ENCODE measurements around the gene RNF144A.

RNF144A gene

DNA sequence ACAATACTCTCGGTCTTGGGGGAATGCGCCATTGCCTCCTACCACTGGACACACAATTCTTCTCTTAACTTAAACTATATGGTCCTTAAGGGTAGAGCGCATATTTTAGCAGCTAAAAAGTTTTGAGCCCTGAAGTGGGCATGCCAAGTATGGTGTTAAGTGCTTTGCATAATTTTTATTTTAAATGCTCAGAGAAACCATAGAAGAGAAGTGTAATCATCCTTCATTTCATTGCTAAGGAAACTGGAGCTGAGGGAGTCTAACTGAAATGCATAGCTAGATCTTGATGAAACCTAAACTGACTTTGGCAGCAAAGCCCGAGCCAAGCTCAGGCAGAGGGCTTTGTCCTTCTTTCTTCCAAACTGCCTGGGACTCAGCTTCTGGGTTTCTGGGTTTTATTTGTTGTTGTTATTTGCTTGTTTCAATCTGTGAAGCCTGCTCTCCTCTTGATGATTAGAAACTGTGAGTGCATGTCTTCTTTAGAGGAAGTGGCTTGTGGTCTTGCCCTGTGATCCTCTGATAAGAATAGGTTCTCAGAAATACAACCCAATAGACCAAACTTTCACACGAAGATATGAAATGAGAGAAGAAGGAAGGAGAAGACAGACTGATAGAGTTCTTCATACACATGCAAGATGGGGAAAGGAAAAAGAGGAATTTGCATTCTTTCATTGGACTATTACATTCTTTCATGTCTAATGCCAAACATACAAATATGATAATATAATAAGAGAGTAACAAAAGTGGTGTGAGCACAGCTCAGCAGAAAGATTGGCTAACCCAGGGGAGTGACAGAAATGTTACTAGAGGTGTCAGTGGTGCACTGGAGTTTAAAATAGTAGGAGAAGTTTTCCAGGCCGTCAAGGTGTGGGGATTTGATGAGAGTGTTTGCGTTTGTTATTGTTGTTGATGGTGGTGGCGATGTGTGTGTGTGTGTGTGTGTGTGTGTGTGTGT is 7.5 kb upstream of the RNF144A start:
- no peak for DNase-seq (ENCODE audit: low spot score)

DNA sequence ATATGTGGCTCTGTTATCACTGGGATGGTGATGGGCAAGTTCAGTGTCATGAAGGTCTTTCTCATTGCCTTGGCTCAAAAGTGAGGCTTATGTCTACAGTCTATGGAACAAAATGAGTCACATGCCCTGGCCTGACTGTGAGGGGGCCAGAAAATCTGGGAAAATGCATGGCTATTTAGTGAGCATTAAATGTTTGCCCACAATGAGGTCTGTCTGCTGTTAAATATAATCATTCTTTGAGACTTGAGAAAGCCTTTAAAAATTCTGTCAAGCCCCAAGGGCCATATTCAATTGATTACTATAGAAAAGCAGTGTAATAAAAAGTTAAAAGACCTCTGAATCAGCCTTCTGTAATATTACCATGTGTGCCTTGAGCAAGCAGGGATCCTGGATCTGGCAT is 5.5 kb upstream of the RNF144A start:
- no peak for DNase-seq (ENCODE audit: low spot score)

DNA sequence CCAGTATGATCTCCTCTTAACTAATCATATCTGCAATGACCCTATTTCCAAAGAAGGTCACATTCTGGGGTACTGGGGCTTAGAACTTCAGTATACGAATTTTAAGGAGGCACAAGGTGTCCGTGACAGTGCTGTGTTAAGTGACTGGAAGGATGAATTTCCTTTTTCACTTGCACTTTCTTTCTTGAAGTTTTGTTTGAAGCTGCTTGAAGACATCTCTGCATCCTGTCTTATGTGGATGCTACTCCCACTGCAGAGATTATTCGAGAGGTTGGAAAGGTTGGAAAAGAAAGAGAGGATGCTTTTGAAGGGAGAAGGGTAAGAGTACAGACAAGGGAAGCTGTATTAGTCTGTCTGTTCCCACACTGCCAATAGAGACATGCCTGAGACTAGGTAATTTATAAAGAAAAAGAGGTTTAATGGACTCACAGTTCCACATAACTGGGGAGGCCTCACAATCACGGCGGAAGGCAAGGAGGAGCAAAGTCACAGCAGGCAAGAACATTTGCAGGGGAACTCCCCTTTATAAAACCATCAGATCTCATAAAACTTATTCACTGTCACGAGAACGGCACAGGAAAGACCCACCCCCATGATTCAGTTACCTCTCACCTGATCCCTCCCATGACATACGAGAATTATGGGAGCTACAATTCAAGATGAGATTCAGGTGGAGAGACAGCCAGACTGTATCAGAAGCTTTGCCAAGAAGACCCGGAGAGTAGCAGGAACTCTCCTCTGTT is 3.6 kb upstream of the RNF144A start:
- no peak for DNase-seq (ENCODE audit: low spot score)

DNA sequence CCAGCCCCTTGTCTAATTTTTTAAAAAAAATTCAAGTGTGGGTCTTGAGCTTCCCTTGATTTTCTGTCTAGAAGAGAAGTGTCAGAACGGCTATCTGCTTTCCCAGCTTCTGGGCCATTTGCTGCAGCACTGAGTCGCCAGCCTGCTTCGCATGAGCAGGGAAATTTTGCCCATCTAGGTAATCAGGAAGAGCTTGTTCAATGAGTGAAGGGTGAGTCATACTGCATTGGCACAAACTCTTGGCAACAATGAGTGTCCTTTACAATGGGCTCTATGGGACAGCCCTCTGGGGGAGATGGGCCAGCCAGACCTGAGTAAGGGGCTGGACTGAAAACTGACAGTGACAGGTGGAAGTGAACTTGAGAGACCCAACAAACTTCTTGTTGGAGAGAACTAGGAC is 2.4 kb upstream of the RNF144A start:
- peak; percentile 76 for DNase-seq (ENCODE audit: low spot score)

DNA sequence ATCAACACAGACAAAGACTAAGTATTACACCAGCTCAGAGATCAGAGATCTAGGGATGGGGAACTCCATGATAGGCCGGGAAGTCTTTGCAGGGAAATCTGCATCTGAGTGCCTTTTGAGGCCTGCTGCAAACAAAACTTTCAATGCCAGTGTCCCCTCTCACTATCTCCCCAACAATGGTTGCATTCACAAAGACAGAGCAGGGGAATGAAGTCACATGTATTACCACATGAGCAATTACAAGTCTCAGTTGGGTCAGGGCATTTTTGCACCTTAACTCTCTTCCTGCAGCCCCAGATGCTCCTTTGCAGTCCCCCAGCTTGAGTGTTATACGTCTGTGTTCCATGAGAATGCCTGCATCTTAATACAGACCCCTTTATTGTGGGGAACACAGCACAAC is 1.8 kb upstream of the RNF144A start:
- DNase-seq (ENCODE audit: low spot score), result no peak

DNA sequence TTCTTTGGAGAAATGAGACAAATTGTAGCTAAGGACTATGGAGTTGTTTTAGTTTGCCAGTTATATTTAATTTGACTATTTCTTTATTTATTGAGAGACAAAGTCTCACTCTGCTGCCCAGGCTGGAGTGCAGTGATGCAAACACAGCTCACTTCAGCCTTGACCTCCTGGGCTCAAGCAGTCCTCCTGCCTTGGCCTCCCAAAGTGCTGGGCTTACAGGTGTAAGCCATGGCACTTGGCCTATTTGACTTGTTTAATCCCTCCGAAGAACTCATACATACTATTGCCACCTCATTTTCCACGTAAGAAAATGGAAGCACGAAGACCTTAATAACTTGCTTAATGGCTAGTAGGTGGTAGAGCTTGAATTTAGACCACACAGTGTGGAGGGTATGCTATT is 988 bp upstream of the RNF144A start:
- DNase-seq (ENCODE audit: low spot score), result no peak

DNA sequence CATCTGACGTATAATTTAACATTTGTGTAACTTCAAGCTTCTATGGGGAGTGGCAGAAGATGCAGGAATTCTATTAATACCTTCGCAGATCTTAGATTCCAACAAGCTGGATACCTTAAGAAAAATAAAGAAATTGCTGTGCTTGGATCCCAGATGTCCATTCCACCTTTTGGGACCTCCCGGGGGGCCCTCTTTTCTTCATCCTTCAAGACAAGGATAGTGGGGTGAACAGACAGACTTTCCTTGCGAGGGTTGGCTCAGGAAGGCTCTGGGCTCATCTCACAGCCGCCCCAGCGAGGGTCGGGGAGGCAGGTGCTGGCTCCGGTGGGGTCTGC is 509 bp upstream of the RNF144A start:
- no peak for DNase-seq (ENCODE audit: low spot score)

DNA sequence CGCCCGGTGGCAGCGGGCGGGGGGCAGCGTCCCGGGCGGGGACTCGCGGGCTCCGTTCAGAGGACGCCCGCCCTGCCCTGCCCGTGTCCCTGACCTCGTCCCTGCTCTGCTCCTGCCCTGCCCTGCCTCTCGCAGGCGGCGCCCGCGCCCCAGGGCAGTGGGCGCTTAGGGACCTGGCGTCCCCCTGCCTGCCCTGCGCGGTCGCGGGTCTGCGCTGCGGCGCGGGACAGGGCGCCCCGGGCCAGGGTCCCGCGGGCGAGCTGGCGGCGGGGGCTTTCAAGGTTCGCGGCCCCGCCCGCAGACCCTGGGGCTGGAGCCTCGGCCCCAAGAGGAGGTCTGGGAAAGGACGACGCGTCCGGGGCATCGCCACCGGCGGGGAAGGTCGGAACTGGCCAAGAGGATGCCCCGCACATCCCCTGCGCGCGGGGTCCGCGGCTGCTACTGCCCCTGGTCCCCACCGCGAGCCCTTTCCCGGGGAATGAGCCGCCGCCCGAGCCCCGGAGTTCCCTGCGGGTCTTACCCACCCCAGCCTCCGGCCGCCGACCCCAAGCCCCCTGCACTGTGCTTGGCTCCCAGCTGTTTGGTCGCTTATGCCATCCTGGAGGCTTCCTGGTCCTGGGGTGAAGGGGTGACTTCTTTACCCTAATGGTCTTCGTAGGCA is 679 bp downstream of the RNF144A start:
- no peak for DNase-seq (ENCODE audit: low spot score)

DNA sequence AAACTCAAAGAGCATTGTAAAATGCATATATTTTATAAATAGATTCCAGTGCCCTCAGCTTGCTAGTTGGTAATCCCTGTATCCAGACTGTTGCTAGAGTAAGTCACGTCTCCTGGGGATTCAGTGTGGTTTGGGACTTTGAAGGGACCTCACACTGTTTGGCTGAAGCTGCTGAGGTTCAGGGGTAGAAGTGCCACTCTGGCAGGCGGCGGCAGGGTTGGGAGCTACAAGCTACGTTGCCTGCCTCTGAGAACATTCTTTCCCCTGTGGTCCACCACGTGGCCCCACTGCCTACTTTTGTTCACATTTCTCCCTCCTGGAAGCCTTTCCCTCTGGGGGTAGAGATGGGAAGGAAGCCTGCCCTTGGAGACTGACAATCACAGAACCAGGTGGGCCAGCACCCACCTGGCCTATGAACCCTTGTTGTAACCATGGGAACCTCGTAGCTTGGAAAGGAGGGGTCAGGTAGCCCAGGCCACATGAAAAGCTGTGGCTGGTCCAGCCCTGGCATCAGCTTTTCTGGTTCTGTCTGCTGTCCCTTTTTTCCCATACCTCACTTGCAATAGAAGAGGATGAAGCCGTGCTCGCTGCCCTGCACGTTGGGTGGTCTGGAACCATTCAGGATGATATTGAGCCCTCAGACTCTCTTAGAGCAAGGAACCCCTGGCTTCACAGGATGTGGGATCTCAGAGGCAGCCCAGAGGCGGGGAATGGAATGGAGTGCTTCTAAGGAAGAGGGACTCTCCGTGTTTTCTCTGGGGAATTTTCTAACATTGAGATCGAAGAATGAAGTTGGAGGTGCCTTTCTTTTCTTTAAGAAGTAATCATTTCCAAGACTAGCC is 2.9 kb downstream of the RNF144A start:
- DNase-seq (ENCODE audit: low spot score), result no peak

DNA sequence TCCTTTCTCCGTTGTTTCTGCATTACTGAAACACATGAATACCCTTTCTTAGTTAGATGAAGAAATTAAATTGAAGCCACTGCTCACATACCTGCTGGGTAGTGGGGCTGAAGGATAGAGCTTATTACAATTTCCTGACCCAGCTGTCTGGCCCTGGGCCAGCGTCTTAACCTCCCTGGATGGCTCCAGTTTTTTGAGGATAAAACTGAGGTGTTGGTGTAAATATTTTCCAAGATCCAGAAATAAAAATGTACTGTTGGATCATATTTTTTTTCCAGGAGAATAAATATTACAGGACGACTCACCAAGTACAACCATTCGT is 3.5 kb downstream of the RNF144A start:
- DNase-seq (ENCODE audit: low spot score), result no peak

DNA sequence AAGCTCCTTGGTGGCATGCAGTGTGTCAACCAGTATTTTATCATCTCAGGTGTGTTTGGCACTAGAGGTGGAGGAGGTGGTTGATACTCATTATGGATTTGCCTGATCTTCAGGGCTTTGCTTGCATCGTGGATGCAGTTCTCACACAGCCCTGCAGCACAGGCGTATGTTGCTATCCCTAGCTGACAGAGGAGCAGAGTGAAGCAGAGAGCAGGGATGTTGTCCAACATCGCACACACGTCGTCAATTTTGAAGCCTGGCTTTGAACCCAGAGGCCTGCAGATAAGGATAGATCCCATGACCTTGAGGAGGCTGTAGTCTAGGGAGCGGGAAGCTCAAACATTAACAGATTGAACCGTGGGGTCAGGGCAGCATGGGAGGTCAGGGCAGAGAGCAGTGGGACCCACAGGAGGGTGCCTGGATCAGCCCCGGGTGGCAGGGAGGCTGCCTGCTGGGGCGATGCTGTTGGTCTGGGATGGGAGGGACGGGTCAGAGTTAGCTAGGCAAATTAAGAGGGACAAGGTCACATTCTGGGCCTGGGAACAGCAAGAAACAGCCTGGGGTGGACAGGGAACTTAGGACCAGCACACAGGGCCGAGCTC is 4.2 kb downstream of the RNF144A start:
- DNase-seq (ENCODE audit: low spot score), result no peak

DNA sequence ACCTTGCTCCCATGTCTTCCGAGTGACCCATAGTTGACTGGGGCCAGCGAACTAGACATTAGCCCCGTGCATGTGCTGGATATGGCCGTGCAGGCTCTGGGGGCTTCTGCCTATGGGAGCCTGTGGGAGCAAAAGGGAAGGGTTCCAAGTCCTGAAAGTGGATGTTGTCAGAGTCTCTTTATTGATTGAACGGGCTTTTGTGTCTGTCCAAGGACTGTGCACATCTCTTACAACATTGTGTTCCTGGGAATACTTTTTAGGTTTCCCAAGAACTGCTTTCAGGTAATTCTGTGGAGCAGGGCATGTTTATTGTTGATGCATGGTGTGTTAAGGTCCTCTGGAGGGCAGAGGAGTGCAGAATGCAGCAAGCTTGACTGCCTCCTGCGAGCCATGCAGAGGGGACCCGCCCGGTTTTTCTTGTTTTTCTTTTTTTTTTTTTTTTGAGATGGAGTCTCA is 5.0 kb downstream of the RNF144A start:
- DNase-seq (ENCODE audit: low spot score), result no peak

DNA sequence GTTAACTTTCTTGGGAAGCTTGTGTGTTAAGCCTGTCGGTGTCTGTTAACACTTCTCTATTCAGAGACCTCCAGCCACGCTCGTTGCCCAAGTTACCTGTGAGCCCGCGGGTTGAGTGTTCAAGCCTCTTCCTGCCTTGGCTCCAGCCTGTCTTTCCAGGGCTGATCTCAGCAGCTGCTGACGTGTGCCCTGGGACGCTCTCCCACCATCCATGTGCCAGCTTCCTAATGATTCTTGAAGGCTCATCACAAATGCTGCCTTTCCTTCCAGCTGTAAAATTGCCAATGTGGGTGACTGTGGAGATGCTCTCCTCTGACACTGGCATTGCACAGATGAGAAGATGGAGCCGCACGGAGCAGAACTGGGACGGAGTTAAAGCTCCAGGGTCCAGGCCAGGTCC is 6.1 kb downstream of the RNF144A start:
- no peak for DNase-seq (ENCODE audit: low spot score)

DNA sequence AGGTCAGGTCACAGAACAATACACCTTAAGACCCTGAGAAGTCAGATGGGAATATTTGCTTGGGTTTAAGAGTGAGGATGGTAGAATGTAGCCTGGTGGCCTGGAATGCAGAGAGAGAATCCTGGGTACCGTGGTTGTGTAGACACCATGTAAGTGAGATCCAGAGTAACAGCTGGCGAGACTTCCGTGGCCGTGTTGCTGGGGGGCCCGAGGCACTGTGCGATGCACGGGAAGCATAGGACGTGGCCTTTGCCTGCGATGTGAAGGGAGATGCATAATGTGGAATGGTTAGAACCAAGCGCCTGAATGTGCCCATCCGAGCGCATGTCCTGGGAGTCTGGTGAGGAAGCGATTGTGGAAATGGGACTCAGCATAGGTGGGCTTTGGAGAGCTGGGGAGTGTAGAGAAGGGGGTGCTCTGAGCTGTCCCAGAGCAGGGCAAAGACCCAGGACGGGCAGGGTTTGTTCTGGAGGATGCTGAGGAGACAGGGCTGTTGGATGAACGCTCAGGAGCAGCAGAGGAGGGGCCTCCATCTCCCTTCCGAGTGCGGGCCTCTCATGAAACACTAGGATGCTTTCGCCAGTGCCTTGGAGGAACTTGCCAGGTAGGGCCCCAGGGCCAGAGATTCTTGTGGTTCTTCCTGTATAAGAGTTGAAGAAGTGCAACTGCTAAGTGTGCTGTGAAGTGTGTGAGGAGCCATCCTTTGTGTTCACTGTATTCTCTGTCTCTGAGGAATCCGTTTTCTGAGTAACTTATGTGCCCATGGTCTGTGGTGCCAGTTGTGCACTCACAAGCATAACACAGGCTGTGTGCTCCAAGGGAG is 7.1 kb downstream of the RNF144A start:
- DNase-seq (ENCODE audit: low spot score), result no peak

DNA sequence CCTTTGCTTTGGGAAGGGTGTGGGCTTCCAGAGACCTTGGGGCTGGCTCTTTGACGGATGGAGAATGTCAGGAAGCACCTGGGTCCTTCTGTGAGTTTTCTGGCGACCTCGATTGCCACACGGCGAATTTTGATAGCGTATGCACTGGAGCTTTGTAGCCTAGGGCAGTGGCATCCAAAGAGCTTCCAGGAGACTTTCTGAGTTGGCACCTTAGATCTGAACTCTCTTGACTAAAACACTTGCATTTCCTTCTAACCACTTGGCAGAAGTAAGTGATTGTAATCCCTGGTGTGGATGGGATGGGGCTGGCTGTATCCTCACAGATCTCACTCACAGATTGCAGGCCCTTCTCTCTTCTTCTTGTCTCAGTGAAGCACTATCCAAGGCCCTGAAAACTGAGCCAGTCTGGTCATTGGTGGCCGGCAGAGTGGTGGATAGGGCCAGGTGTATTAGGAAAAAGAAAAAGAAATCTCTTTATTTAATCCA is 7.8 kb downstream of the RNF144A start:
- no peak for DNase-seq (ENCODE audit: low spot score)

DNA sequence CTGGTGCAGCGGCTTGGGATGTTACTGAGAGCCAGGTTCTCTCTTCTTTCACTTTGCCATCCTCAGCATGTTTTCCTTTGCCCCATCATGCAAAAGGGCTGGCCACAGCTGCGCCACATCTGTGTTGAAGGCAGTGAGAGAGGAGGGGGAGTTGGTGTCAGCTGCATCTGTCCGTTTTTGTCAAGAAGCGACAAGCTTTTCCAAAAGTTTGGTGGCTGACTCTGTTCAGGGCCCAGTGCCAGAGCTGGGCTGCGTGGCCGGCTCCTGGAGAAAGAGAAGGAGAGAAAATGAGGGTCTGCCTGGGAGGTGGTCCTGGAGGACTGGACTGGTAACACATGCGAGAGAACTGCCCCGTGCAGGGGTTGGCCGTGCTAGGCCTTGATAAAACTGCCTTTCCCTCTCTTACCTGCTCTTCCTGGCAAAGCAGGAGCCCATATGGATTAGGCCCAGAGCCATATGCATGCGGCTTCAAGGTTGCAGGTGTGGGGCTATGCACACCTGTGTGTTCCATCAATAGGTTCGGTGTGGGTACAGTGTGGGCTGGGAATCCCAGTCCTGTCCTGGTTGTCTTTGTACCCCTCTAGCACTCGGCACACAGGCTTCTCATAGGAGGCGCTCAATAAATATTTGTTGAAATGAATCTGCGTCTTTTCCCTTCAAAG is 9.0 kb downstream of the RNF144A start:
- no peak for DNase-seq (ENCODE audit: low spot score)

DNA sequence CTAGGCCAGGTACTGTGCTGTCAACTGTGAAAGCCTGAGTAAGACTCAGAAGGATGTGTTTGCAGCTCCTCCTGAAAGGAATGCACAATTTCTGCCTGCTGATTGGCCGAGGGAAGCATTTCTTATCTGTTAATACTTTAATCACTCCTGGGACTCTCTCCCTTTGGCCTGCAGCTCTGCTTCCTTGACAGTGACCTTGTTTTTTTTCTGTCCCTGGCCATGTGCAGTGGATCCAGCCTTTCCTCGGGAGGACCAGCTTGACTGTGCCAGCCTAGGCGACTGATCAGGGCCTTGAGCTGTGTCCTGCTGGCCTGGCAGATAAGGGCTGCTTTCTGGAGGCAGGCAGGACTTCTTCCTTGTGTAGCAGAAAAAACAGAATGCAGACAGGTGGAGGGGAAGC is 10.0 kb downstream of the RNF144A start:
- DNase-seq (ENCODE audit: low spot score), result no peak

DNA sequence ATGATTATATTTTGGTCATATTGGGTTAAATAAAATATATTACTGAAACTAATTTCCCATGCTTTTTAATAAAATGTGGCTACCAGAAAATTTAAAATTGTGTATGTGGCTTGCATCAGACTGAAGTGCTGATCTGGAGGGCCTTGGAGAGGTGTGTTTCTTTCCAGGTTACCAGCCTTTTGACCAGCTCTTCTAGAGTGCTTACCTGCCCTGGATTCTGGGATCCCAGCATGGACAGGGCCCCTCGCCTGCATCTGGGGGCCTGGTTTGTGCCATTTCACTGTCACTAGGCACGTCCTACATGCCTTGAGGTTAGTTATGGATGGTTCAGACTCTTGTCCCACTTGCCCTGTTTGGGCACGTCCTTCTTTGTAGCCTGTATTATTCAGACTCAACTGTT is 10.5 kb downstream of the RNF144A start:
- no peak for DNase-seq (ENCODE audit: low spot score)

DNA sequence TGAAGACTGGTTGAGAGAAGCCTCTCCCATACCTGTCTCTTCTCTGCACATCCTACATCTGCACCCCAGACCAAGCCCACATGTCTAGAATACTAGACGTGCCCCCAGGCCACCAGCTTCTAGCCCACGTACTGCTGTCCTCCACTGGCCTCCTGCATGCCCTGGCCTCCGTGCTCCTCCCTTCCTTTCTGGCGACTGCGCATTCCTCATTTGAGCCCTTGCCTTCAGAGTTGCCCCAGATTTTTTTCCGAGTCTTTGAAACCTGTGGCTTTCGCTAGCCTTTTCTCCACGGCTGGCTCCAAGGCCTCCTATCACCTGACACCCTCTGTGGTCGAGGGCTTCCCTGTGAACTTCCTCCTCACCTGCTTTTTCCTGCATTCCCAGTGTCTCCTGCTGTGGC is 11.2 kb downstream of the RNF144A start:
- DNase-seq (ENCODE audit: low spot score), result no peak

DNA sequence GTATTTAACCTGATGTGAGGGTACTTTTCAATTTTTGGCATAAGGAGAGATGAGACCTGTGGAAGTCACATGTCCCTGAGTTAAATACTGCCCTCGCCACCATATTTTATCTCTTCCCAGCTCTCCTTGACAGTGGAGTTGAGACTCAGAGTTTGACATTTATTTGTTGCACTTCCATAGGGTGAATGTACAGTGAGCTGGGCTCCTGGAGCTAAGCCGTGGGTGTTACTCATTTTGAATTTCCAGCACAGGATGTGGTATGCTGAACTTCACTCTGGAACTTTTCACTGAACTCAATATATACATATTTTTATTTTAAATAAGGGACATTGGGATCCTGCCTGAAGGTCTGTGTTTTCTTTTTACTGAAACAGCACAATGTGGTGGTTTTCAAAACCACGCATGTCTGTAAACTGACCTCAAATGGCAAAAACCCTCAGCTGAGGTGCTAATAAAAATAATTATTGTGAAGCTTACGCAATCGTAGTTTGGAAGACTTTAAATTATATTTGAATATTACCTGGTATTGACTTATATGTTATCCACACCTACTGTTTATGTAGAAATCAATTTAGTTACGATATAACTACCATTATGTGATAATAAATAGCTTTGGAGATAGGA is 12.1 kb downstream of the RNF144A start:
- DNase-seq (ENCODE audit: low spot score), result no peak
